ENCODE data around the gene METTL14. TPM values are rescaled to one million over a fixed set of nuclear protein-coding genes. Genes with fewer than 3 reads are reported as not detected.

Gene METTL14
- total RNA-seq, 1 experiment from 2014 or later, result 22.4 TPM

GRCh38 chr4:118721752-118722151, 36.6 kb downstream of the METTL14 start:
- ATAC-seq (no peak), DNase-seq (ENCODE audit: low read depth, low spot score) (no peak)
- no TSS peak for BruUV-seq (replicated peaks)
- CTCF ChIA-PET, result no interaction called here
- H3K27ac ChIP-seq (ENCODE audit: low read length), result no peak overlapping the region
- in situ Hi-C loops (cut with HindIII; ENCODE audit: low pct_unique_long_range_greater_than_20kb, low sequenced_read_pairs), result no loop called here
- TF ChIP-seq TCF7L2 (IDR thresholded peaks at IDR 0.05; ENCODE audit: low read depth, low read length), result no peak
- no peak for TF ChIP-seq POLR2AphosphoS5 (IDR thresholded peaks at IDR 0.05; ENCODE audit: low read depth, low read length)
- no peak for TF ChIP-seq CTCF (IDR thresholded peaks at IDR 0.05)
- TF ChIP-seq REST (IDR thresholded peaks at IDR 0.05; ENCODE audit: insufficient read depth in 1 of 2, low read depth in 2 of 2, low read length in 1 of 2), result no peak
- no peak for TF ChIP-seq SIN3A (IDR thresholded peaks at IDR 0.05; ENCODE audit: borderline replicate concordance, insufficient read depth, low read depth, low read length)
- H3K9me3 ChIP-seq (ENCODE audit: control insufficient read depth, insufficient read depth, low read depth, low read length), result no peaks in the 10 kb centered on the region
- no peaks in the 10 kb centered on the region for H3K36me3 ChIP-seq (ENCODE audit: control insufficient read depth, insufficient read depth, low read length)
- no peaks in the 10 kb centered on the region for H3K4me1 ChIP-seq (ENCODE audit: control insufficient read depth, insufficient read depth, low read length)
- POLR2A ChIA-PET, result no interaction called here
- intact Hi-C loops (cut with micrococcal nuclease; ENCODE audit: unreplicated experiment), result no loop called here
- H3K4me3 ChIP-seq (ENCODE audit: low read depth in 2 of 2, low read length in 2 of 2), result no peak overlapping the region
- no peaks in the 10 kb centered on the region for H3K27me3 ChIP-seq (ENCODE audit: control insufficient read depth, insufficient read depth, low read length)

- DNase-seq (ENCODE audit: low read depth, low spot score) (no peak), ATAC-seq (no peak)
- no peaks in the 10 kb centered on the region for H3K36me3 ChIP-seq (ENCODE audit: control insufficient read depth, insufficient read depth, low read length)
- intact Hi-C loops (cut with micrococcal nuclease; ENCODE audit: unreplicated experiment), result no loop called here
- no peak for TF ChIP-seq CTCF (IDR thresholded peaks at IDR 0.05)
- no peak for TF ChIP-seq POLR2AphosphoS5 (IDR thresholded peaks at IDR 0.05; ENCODE audit: low read depth, low read length)
- no peak for TF ChIP-seq REST (IDR thresholded peaks at IDR 0.05; ENCODE audit: insufficient read depth in 1 of 2, low read depth in 2 of 2, low read length in 1 of 2)
- no peak for TF ChIP-seq SIN3A (IDR thresholded peaks at IDR 0.05; ENCODE audit: borderline replicate concordance, insufficient read depth, low read depth, low read length)
- no peak for TF ChIP-seq TCF7L2 (IDR thresholded peaks at IDR 0.05; ENCODE audit: low read depth, low read length)
- ChIA-PET CTCF (interaction anchor here (0.6 kb wide), 1 partner anchor 18 kb away, joined by 5 read pairs; no protein-coding TSS in a partner anchor), POLR2A (no interaction called here)
- H3K4me3 ChIP-seq (ENCODE audit: low read depth in 2 of 2, low read length in 2 of 2), result no peak overlapping the region
- in situ Hi-C loops (cut with HindIII; ENCODE audit: low pct_unique_long_range_greater_than_20kb, low sequenced_read_pairs), result no loop called here
- H3K9me3 ChIP-seq (ENCODE audit: control insufficient read depth, insufficient read depth, low read depth, low read length), result no peaks in the 10 kb centered on the region
- H3K27ac ChIP-seq (ENCODE audit: low read length), result no peak overlapping the region
- no TSS peak for BruUV-seq (replicated peaks)
- H3K4me1 ChIP-seq (ENCODE audit: control insufficient read depth, insufficient read depth, low read length), result no peaks in the 10 kb centered on the region
- H3K27me3 ChIP-seq (ENCODE audit: control insufficient read depth, insufficient read depth, low read length), result no peaks in the 10 kb centered on the region
Observed at GRCh38 chr4:118723369-118723768, 38.2 kb downstream of the METTL14 start.

Data from Panc1 (cell line).